Measurements from ENCODE around the gene ZNF423.

ZNF423 gene

GRCh38 chr16:49594685-49595498, 261.0 kb downstream of the ZNF423 start:
- no peak for DNase-seq

GRCh38 chr16:49594153-49594552, 261.8 kb downstream of the ZNF423 start:
- DNase-seq: no peak

- no peak for DNase-seq
Observed at GRCh38 chr16:49593424-49594040, 262.4 kb downstream of the ZNF423 start.

GRCh38 chr16:49592546-49593423, 263.1 kb downstream of the ZNF423 start:
- peak; percentile 25 for DNase-seq

- no peak for DNase-seq
Observed at GRCh38 chr16:49590166-49590871, 265.6 kb downstream of the ZNF423 start.

- no peak for DNase-seq
Observed at GRCh38 chr16:49589544-49590031, 266.3 kb downstream of the ZNF423 start.

GRCh38 chr16:49588729-49589384, 267.1 kb downstream of the ZNF423 start:
- no peak for DNase-seq

GRCh38 chr16:49588026-49588425, 267.9 kb downstream of the ZNF423 start:
- DNase-seq: no peak

- DNase-seq: no peak
Observed at GRCh38 chr16:49587511-49587910, 268.4 kb downstream of the ZNF423 start.

GRCh38 chr16:49586466-49587450, 269.2 kb downstream of the ZNF423 start:
- no peak for DNase-seq

- DNase-seq: no peak
Observed at GRCh38 chr16:49585143-49585832, 270.6 kb downstream of the ZNF423 start.

GRCh38 chr16:49583911-49584310, 272.0 kb downstream of the ZNF423 start:
- no peak for DNase-seq

- no peak for DNase-seq
Observed at GRCh38 chr16:49581630-49582298, 274.1 kb downstream of the ZNF423 start.

- DNase-seq: no peak
Observed at GRCh38 chr16:49580751-49581303, 275.1 kb downstream of the ZNF423 start.

- DNase-seq: no peak
Observed at GRCh38 chr16:49578435-49579024, 277.4 kb downstream of the ZNF423 start.

- DNase-seq: no peak
Observed at GRCh38 chr16:49578018-49578417, 277.9 kb downstream of the ZNF423 start.

GRCh38 chr16:49576941-49577340, 279.0 kb downstream of the ZNF423 start:
- no peak for DNase-seq

GRCh38 chr16:49576173-49576494, 279.8 kb downstream of the ZNF423 start:
- no peak for DNase-seq

Measured in stimulated activated CD4-positive, alpha-beta T cell treated with anti-CD3 and anti-CD28 coated beads, Interleukin-4, amount 100 ng/mL, for 1 hour (primary cell).